HTR-8/SVneo (cell line): ENCODE results near the gene FKTN.

Experiments
- DNase-seq: peaks from one replicate; pipeline ENCODE4 v3.0.0; 2011; ENCODE audit warnings: low spot score, mixed read lengths; ENCODE audit not compliant: insufficient read length
- FAIRE-seq: peaks from 2 replicates; lab custom pipeline; 2011; peaks lifted over from hg19 to GRCh38; lab: Jason Lieb, UNC

The FKTN gene

GRCh38 chr9:105673850-105674387 is 116.0 kb downstream of the FKTN start:
- FAIRE-seq: no peak

GRCh38 chr9:105676351-105676923 is 118.5 kb downstream of the FKTN start:
- no peak for FAIRE-seq

More at GRCh38 chr9:105673850-105674387, 116.0 kb downstream of the FKTN start:
- no peak for DNase-seq

GRCh38 chr9:105678163-105678562 is 120.2 kb downstream of the FKTN start:
- FAIRE-seq: no peak

More at GRCh38 chr9:105676351-105676923, 118.5 kb downstream of the FKTN start:
- no peak for DNase-seq

GRCh38 chr9:105678781-105679180 is 120.8 kb downstream of the FKTN start:
- FAIRE-seq: no peak
- DNase-seq: no peak

More at GRCh38 chr9:105678163-105678562, 120.2 kb downstream of the FKTN start:
- no peak for DNase-seq

- no peak for FAIRE-seq
- DNase-seq: no peak
Measured at GRCh38 chr9:105679257-105680022, 121.5 kb downstream of the FKTN start.

- DNase-seq (no peak), FAIRE-seq (no peak)
Measured at GRCh38 chr9:105681313-105681712, 123.4 kb downstream of the FKTN start.

- FAIRE-seq (no peak), DNase-seq (no peak)
Measured at GRCh38 chr9:105681724-105682123, 123.8 kb downstream of the FKTN start.

GRCh38 chr9:105683688-105684275 is 125.9 kb downstream of the FKTN start:
- FAIRE-seq: no peak
- DNase-seq: no peak

GRCh38 chr9:105686936-105687335 is 129.0 kb downstream of the FKTN start:
- FAIRE-seq (no peak), DNase-seq (no peak)
